GM13977 (cell line): ENCODE measurements around the gene AKAP13.

Experiments used
- DNase-seq: peaks from one replicate; pipeline ENCODE4 v3.0.0; 2012; ENCODE audit warnings: low spot score
- in situ Hi-C: fragments of 300-500 bp; cut with MboI; formaldehyde crosslinking; loops from one replicate; pipeline ENCODE4 v1.12.0; 2022; ENCODE audit warnings: low sequenced_read_pairs, low pct_unique_long_range_greater_than_20kb, mixed read lengths, inconsistent platforms; ENCODE audit not compliant: unreplicated experiment
- TF ChIP-seq, protein P1 (sequence below): IDR thresholded peaks from 2 replicates; pipeline ENCODE4 v1.5.1; 2012; ENCODE audit warnings: mild to moderate bottlenecking, control low read depth; ENCODE audit not compliant: insufficient read depth; ENCODE audit errors: extremely low read depth, missing control alignments

AKAP13 gene

DNA sequence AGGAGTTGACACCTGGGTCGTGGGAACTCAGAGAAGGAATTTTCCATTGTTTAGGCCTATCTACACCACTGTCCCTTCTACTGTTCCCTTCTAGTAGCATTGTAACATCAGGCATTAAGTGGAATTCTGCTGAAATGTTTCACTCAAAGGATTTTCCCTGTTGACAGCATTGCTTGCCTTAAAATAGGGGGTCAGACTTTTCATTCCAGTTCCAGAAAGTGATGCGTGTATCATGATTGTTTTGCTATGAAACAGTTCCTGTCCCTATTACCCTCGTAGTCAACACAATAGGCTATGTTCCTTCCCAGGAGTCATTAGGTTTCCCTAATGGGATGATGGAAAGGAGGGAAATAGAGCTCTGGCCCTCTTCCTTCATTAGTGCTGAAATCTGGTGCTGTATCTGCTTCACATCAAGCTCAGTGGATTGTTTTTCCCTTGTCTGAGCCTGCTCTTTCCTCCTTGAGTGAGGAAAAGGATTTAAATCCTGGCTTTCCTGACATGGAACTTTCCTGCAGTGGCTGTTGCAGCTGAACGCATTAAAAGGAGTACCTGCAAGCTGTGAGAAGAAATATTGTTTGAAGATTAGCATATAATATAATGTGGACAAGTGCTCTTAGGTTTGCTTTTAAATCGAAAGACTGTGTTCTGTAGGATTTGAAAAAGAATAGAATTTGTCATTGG, 218.5 kb downstream of the AKAP13 start:
- DNase-seq, result no peak
- in situ Hi-C loops, result no loop called here
- TF ChIP-seq, protein P1, sequence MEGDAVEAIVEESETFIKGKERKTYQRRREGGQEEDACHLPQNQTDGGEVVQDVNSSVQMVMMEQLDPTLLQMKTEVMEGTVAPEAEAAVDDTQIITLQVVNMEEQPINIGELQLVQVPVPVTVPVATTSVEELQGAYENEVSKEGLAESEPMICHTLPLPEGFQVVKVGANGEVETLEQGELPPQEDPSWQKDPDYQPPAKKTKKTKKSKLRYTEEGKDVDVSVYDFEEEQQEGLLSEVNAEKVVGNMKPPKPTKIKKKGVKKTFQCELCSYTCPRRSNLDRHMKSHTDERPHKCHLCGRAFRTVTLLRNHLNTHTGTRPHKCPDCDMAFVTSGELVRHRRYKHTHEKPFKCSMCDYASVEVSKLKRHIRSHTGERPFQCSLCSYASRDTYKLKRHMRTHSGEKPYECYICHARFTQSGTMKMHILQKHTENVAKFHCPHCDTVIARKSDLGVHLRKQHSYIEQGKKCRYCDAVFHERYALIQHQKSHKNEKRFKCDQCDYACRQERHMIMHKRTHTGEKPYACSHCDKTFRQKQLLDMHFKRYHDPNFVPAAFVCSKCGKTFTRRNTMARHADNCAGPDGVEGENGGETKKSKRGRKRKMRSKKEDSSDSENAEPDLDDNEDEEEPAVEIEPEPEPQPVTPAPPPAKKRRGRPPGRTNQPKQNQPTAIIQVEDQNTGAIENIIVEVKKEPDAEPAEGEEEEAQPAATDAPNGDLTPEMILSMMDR, result no peak

DNA sequence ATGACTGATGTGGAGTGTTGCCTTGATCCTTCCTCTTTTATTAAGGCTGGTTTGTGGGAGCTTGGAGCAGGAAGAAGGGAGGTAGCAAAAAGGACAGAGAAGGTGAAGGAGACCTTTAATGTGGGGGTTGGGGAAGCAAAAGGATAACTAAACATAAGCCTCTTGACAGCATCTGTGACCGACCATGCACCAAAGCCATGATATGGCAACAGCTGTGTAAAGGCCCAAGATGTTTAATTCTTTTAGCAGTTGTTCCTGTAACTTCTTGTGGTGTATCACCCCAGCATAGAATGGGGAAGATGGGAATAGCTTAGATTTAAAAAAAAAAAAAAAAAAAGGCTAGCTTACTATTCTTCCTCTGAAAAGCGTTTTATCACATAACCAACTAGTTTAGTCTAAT, 219.6 kb downstream of the AKAP13 start:
- no peak for DNase-seq
- in situ Hi-C loops, result loop anchor here (25.0 kb wide), 1 partner anchor 237 kb away; no protein-coding TSS in a partner anchor
- TF ChIP-seq, protein P1, result no peak

DNA sequence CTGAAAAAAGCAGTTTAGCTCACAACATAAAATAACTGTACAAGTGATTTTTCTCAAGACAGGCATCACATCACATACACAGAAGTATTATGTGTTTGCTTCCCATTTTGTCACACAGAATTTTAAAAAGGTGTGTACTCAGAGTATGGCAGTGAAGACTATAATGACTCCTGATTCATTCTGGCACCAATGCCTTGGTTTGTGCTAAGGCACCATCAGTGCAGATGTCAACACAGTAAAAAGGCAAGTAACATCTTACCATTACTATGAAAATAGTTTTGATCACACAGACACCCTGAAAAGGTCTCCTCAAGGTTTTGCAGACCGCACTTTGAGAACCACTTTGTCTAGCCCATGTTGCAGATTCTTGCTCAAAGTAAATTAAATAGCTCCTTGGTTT, 222.8 kb downstream of the AKAP13 start:
- DNase-seq, result no peak
- in situ Hi-C loops, result loop anchor here (25.0 kb wide), 1 partner anchor 234 kb away; no protein-coding TSS in a partner anchor
- TF ChIP-seq, protein P1, result no peak

DNA sequence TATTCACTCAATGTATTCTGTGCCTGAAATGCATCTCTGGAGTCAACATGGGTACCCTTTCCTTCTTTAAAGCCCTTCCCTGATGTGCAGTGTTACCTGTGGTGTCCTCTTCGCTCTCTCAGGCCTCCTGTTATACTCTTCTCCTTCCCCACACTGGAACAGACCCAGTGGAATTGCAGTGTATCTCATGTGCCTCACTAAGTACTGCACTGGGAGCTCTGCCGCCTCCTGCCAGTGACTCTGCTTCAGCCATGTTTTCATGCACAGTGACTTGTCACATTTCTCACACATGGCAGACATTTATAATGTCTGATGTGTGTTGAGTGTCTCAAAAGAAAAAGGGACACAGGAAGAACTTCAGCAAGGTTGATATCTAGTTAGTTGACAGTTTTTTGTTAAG, 223.3 kb downstream of the AKAP13 start:
- in situ Hi-C loops, result loop anchor here (25.0 kb wide), 1 partner anchor 234 kb away; no protein-coding TSS in a partner anchor
- DNase-seq, result no peak
- TF ChIP-seq, protein P1, result no peak

DNA sequence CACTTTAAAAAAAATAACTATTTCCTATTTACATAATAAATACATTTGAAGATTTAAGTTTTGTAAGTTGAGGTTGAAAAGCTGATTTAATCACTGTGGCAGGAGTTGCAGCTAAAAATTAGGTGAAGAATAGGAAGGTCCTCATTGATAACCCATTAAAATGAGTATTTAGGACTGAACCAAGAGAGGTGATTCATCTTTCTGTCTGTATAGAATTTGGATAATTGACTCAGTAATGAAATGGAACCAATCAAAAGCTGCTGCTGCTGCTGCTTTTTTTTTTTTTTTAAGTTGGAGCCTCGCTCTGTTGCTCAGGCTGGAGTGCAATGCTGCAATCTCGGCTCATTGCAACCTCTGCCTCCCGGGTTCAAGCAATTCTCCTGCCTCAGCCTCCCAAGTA, 223.8 kb downstream of the AKAP13 start:
- no peak for DNase-seq
- in situ Hi-C loops, result loop anchor here (25.0 kb wide), 1 partner anchor 233 kb away; no protein-coding TSS in a partner anchor
- TF ChIP-seq, protein P1, result no peak

DNA sequence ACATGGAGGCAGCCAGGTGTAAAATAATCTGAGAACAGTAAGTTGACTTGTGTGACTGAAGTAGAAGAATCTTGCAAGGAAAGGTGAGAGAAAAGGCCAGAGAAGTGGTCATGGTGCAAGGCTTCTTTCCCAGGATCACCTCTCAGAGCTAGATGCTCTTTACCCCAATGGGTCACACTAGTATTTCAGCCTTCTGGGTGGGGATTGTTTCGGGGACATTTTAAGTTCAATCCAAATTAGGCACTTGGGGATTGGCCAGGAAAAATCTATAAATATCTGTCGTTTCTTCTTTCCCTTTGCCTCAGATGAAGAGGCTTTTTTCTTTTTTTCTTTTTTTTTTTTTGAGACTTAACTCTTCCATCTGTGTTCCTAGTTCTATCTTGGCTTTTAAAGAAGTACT, 226.3 kb downstream of the AKAP13 start:
- TF ChIP-seq, protein P1, result no peak
- in situ Hi-C loops, result loop anchor here (25.0 kb wide), 1 partner anchor 231 kb away; no protein-coding TSS in a partner anchor
- DNase-seq, result no peak
